Measurements from ENCODE around the gene PMFBP1.

DNA sequence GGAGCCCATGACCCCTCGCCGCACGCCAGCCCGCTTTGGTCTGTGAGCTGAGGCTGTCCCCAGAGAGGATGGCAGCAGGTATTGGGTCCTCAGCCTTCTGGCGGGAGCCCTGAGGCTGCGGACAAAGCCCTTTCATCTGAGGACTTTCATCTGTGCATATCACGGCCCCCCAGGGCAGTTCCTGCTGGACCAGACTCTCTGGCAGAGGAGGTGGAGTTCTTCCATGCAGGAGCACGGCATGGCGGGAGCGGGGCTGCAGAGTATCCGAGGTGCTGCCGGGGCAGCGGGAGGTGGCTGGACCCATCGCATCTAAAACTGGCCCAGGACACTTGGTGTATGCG, 59.5 kb downstream of the PMFBP1 start:
- no peak for TF ChIP-seq CTCF (optimal IDR thresholded peaks at IDR 0.05 in 1 of 3, IDR thresholded peaks at IDR 0.05 in 1 of 3, conservative IDR thresholded peaks at IDR 0.05 in 1 of 3; ENCODE audit: extremely low read depth in 1 of 3, insufficient read depth in 2 of 3, low read length in 3 of 3)
- no peak for TF ChIP-seq EZH2 (IDR thresholded peaks at IDR 0.05; ENCODE audit: low read length)

Measured in keratinocyte (primary cell).